Endothelial cell of umbilical vein (primary cell): ENCODE data around the gene SCFD1. TPM values are rescaled to one million over a fixed set of nuclear protein-coding genes. Genes with fewer than 3 reads are reported as not detected.
"Not testable (repeated sequence)": the region's sequence is repeated elsewhere in the genome, so short reads cannot be mapped to it uniquely, and the experiment has no call there.

ENCODE experiments used
- BruUV-seq: library from RNA; stranded (reverse); fragments of 400-500 nt; replicated peaks from 2 replicates; lab custom pipeline; 2021; lab: Mats Ljungman, UMichigan
- CTCF ChIA-PET: fragments of 300-600, 350-600 bp; sonication (Branson Sonifier 250); formaldehyde crosslinking; loops from one replicate; lab custom pipeline; 2021; ENCODE audit warnings: antibody characterized with exemption, inconsistent platforms; lab: Charles Lee
- POLR2A ChIA-PET: fragments of 300-600, 350-600 bp; sonication (Branson Sonifier 250); formaldehyde crosslinking; loops from one replicate; lab custom pipeline; 2021; ENCODE audit warnings: antibody characterized with exemption, inconsistent platforms; lab: Charles Lee
- DNase-seq: peaks from one replicate; pipeline ENCODE4 v3.0.0-alpha.2; 2011; ENCODE audit warnings: low read depth, low spot score
- FAIRE-seq: peaks from 2 replicates; lab custom pipeline; 2011; peaks lifted over from hg19 to GRCh38; lab: Jason Lieb, UNC
- H2AFZ ChIP-seq: 2 replicates; pipeline ENCODE4 v1.6.0; 2012; ENCODE audit warnings: low read depth, low read length, control low read depth, inconsistent platforms
- H3K27ac ChIP-seq: 2 replicates; pipeline ENCODE4 v1.5.1; 2011; ENCODE audit warnings: low read depth, mild to moderate bottlenecking, control low read depth, low read length, moderate library complexity; ENCODE audit not compliant: insufficient read depth
- H3K27me3 ChIP-seq, 2 experiments: 2 replicates each; pipeline versions ENCODE4 v1.6.0 to v1.6.1; 2011; ENCODE audit warnings: low read length in 2 of 2, mixed read lengths in 1 of 2; ENCODE audit not compliant: control insufficient read depth in 2 of 2, insufficient read depth in 2 of 2
- H3K36me3 ChIP-seq, 2 experiments: 2 replicates in 1 of 2; 3 replicates in 1 of 2; pipeline ENCODE4 v1.5.1; 2011; ENCODE audit warnings: low read length in 2 of 2, mild to moderate bottlenecking in 1 of 2, moderate library complexity in 1 of 2; ENCODE audit not compliant: control insufficient read depth in 2 of 2, insufficient read depth in 2 of 2; ENCODE audit errors: extremely low read depth in 1 of 2
- H3K4me1 ChIP-seq: 3 replicates; pipeline ENCODE4 v1.5.1; 2011; ENCODE audit warnings: mild to moderate bottlenecking, low read length; ENCODE audit not compliant: control insufficient read depth, insufficient read depth; ENCODE audit errors: extremely low read depth
- H3K4me2 ChIP-seq: 2 replicates; pipeline ENCODE4 v1.6.1; 2011; ENCODE audit warnings: low read length, control low read depth, mixed read lengths; ENCODE audit not compliant: insufficient read depth
- H3K4me3 ChIP-seq, 3 experiments: fragments of 200-600 bp in 1 of 3; sonication (generic), shearing (Covaris generic) in 1 of 3; replicated peaks in 1 of 3; 2 replicates each; pipeline ENCODE4 v1.5.1; 2011 to 2016; ENCODE audit warnings: control low read depth in 3 of 3, low read length in 3 of 3, mild to moderate bottlenecking in 2 of 3, inconsistent platforms in 1 of 3, low read depth in 1 of 3, moderate library complexity in 1 of 3; ENCODE audit not compliant: insufficient read depth in 1 of 3
- H3K79me2 ChIP-seq: 2 replicates; pipeline ENCODE4 v1.6.0; 2012; ENCODE audit warnings: low read length, inconsistent platforms; ENCODE audit not compliant: control insufficient read depth, insufficient read depth
- H3K9ac ChIP-seq: replicated peaks from 2 replicates; pipeline ENCODE3; 2011; ENCODE audit warnings: low read length, control low read depth; ENCODE audit not compliant: insufficient read depth; ENCODE audit errors: extremely low read depth
- H3K9me1 ChIP-seq: replicated peaks from 3 replicates; pipeline ENCODE4 v1.6.0; 2011; ENCODE audit warnings: mild to moderate bottlenecking, low read length; ENCODE audit not compliant: control insufficient read depth, insufficient read depth; ENCODE audit errors: extremely low read depth
- H3K9me3 ChIP-seq: replicated peaks from 2 replicates; pipeline ENCODE4 v1.5.1; 2012; ENCODE audit warnings: low read length, inconsistent platforms; ENCODE audit not compliant: control insufficient read depth, insufficient read depth
- H4K20me1 ChIP-seq: replicated peaks from 2 replicates; pipeline ENCODE3; 2011; ENCODE audit warnings: mild to moderate bottlenecking, low read length; ENCODE audit not compliant: control insufficient read depth, insufficient read depth; ENCODE audit errors: extremely low read depth
- EZH2 ChIP-seq: IDR thresholded peaks from 2 replicates; pipeline ENCODE4 v1.6.1; 2012; ENCODE audit warnings: borderline replicate concordance, low read depth, mild to moderate bottlenecking, moderate library complexity, low read length, inconsistent platforms; ENCODE audit not compliant: severe bottlenecking
- FOS ChIP-seq: IDR thresholded peaks from 2 replicates; pipeline ENCODE4 v1.6.1; 2011; ENCODE audit warnings: mild to moderate bottlenecking, low read length, moderate library complexity, borderline replicate concordance; ENCODE audit not compliant: insufficient read depth
- JUN ChIP-seq: IDR thresholded peaks from 2 replicates; pipeline ENCODE4 v1.6.1; 2011; ENCODE audit warnings: borderline replicate concordance, low read depth; ENCODE audit not compliant: insufficient read length, insufficient read depth
- MYC ChIP-seq: IDR thresholded peaks from one replicate; pipeline ENCODE4 v1.6.1; 2011; ENCODE audit warnings: mild to moderate bottlenecking, low read depth, low read length
- dilution Hi-C: fragments of 300-500 bp; cut with MboI; formaldehyde crosslinking; loops from one replicate; pipeline ENCODE4 v1.15.0; 2019; ENCODE audit warnings: low sequenced_read_pairs; ENCODE audit not compliant: extremely low pct_ligation_motif_present
- intact Hi-C: fragments of 100-400 bp; cut with micrococcal nuclease; formaldehyde crosslinking; loops from one replicate; pipeline ENCODE4 v1.10.0; 2022
- polyA plus RNA-seq, 4 experiments: library from polyadenylated mRNA; depleted of rRNA in 3 of 4; stranded (reverse) in 3 of 4; unstranded in 1 of 4; fragments of >200 nt; gene quantifications; 2 replicates each; pipeline versions ENCODE4 v1.2.1 to v1.2.3, GENCODE V29; 2011 to 2012; ENCODE audit warnings: missing spikeins in 1 of 4
- total RNA-seq: library from RNA; stranded (reverse); gene quantifications from 2 replicates; pipeline ENCODE4 v1.2.3, GENCODE V29; 2021
- TF ChIP-seq, protein P1 (sequence below), 2 donors: IDR thresholded peaks; 1 replicate in 1 of 2; 2 replicates in 1 of 2; pipeline ENCODE4 v1.5.1; 2011; ENCODE audit warnings: low read length in 2 of 2, mild to moderate bottlenecking in 2 of 2, moderate library complexity in 2 of 2, control low read depth in 1 of 2, inconsistent platforms in 1 of 2, low read depth in 1 of 2; ENCODE audit not compliant: insufficient read depth in 1 of 2; ENCODE audit errors: extremely low read depth in 1 of 2

Gene SCFD1
- total and polyA plus RNA-seq, 2 donors (not counting 3 experiments of a cell fraction or from before 2014, with no cell fraction given): 21.3 to 59.9 TPM

DNA sequence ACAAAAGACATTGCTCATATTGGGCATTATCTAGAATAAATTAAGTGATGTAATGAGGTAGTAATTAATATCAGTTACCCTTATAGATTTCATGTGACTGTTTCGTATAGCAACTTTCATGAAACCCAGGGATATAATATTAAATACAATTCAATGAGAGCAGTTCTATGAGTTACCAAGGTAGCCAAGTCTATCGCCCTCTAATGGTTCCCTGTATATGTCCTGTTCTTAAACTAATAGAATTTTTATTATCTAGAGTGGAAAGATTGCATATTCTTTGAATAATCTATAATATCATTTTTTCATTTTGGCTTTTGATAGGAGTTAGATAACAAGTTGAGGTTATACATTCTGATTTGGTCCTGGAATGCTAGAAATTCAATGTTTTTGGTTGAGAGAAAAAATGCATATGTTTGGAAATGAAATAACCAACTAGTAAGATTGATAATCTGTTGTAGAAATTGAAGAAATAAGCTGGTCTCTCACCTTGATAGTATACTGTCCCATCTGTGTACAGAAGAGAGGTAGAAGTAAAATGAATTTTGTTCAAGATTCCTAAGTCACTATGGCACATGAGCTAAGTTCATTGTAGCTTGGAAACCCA, 59.7 kb downstream of the SCFD1 start:
- no peak for FAIRE-seq
- no peak overlapping the region for H2AFZ ChIP-seq

DNA sequence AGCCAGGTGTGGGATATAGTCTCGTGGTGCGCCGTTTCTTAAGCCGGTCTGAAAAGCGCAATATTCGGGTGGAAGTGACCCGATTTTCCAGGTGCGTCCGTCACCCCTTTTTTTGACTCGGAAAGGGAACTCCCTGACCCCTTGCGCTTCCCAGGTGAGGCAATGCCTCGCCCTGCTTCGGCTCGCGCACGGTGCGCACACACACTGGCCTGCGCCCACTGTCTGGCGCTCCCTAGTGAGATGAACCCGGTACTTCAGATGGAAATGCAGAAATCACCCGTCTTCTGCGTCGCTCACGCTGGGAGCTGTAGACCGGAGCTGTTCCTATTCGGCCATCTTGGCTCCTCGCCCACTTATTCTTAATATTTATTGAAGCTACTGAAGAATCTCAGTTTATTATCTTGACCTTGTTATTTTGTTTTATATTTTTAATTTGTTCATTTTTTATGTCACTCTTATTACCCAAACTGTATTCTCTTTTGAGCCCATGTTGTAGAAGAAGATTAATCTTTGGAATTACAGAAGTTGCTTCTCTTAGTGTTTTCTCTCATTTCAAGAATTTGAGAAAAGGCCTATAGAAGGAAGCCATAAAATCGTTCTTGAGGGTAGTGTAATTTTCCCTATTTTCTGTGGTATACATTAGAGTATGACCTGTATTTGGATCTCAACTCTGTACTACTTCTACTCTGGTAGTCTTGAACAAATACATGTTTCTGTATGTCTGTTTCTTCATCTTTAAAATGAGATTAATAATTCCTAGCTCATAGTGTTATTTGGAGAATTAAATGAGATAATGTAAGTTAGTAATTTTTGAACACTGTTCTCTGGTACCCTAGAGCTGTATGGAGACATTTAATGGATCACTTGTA, 68.6 kb downstream of the SCFD1 start:
- H3K9me1 ChIP-seq, H3K9me3 ChIP-seq, FAIRE-seq, H3K36me3 ChIP-seq, intact Hi-C loops, POLR2A ChIA-PET, H3K27me3 ChIP-seq, H4K20me1 ChIP-seq, H3K79me2 ChIP-seq, dilution Hi-C loops: not testable (repeated sequence)
- Histone ChIP-seq H2AFZ (peak overlapping the region; percentile 68), H3K4me3 (peak overlapping the region; percentile 2 to 75 (median 38)), H3K9ac (peak overlapping the region; percentile 65), H3K4me2 (peak overlapping the region; percentile 92), H3K27ac (peak overlapping the region; percentile 34), H3K4me1 (peaks cover 12% of the 10 kb centered on the region)
- BruUV-seq: TSS peak; percentile 60
- CTCF ChIA-PET: interaction anchor here (1.4 to 2.1 kb wide), 3 partner anchors 10 to 33 kb away, joined by 3 to 9 read pairs (median 4); no protein-coding TSS in a partner anchor
- DNase-seq: peak; percentile 18

More for the DNA sequence above, 59.7 kb downstream of the SCFD1 start:
- Histone ChIP-seq H3K4me3 (no peak overlapping the region), H3K4me2 (no peak overlapping the region), H3K27me3 (no peaks in the 10 kb centered on the region), H3K9me3 (no peaks in the 10 kb centered on the region), H3K4me1 (no peaks in the 10 kb centered on the region), H3K36me3 (no peaks in the 10 kb centered on the region), H3K79me2 (no peaks in the 10 kb centered on the region), H4K20me1 (no peaks in the 10 kb centered on the region), H3K9ac (no peak overlapping the region), H3K27ac (no peak overlapping the region), H3K9me1 (no peaks in the 10 kb centered on the region)
- intact Hi-C loops (no loop called here), dilution Hi-C loops (no loop called here)
- peak; percentile 19 for DNase-seq
- no TSS peak for BruUV-seq
- ChIA-PET POLR2A (no interaction called here), CTCF (interaction anchor here (0.8 to 3.4 kb wide), 5 partner anchors 10 to 192 kb away, joined by 3 to 18 read pairs (median 5); partner anchors contain the start of gene COCH)
- TF ChIP-seq EZH2 (no peak), JUN (no peak), MYC (no peak), FOS (no peak)
- TF ChIP-seq, protein P1, sequence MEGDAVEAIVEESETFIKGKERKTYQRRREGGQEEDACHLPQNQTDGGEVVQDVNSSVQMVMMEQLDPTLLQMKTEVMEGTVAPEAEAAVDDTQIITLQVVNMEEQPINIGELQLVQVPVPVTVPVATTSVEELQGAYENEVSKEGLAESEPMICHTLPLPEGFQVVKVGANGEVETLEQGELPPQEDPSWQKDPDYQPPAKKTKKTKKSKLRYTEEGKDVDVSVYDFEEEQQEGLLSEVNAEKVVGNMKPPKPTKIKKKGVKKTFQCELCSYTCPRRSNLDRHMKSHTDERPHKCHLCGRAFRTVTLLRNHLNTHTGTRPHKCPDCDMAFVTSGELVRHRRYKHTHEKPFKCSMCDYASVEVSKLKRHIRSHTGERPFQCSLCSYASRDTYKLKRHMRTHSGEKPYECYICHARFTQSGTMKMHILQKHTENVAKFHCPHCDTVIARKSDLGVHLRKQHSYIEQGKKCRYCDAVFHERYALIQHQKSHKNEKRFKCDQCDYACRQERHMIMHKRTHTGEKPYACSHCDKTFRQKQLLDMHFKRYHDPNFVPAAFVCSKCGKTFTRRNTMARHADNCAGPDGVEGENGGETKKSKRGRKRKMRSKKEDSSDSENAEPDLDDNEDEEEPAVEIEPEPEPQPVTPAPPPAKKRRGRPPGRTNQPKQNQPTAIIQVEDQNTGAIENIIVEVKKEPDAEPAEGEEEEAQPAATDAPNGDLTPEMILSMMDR (IDR thresholded peaks at IDR 0.05; ENCODE audit: extremely low read depth in 1 of 2, insufficient read depth in 1 of 2, low read depth in 1 of 2, low read length in 2 of 2): peak; percentile 34 to 36
